Stimulated activated CD8-positive, alpha-beta memory T cell treated with anti-CD3 and anti-CD28 coated beads, Interleukin-2, amount 100 ng/mL, for 1 hour (primary cell): ENCODE data around the gene PVALB.
"Not testable (repeated sequence)": the region's sequence is repeated elsewhere in the genome, so short reads cannot be mapped to it uniquely, and the experiment has no call there.

ENCODE experiments used
- DNase-seq, 2 donors: peaks; one replicate each; pipeline ENCODE4 v3.0.0-alpha.2; 2020; ENCODE audit warnings: low read depth in 2 of 2

Gene PVALB

DNA sequence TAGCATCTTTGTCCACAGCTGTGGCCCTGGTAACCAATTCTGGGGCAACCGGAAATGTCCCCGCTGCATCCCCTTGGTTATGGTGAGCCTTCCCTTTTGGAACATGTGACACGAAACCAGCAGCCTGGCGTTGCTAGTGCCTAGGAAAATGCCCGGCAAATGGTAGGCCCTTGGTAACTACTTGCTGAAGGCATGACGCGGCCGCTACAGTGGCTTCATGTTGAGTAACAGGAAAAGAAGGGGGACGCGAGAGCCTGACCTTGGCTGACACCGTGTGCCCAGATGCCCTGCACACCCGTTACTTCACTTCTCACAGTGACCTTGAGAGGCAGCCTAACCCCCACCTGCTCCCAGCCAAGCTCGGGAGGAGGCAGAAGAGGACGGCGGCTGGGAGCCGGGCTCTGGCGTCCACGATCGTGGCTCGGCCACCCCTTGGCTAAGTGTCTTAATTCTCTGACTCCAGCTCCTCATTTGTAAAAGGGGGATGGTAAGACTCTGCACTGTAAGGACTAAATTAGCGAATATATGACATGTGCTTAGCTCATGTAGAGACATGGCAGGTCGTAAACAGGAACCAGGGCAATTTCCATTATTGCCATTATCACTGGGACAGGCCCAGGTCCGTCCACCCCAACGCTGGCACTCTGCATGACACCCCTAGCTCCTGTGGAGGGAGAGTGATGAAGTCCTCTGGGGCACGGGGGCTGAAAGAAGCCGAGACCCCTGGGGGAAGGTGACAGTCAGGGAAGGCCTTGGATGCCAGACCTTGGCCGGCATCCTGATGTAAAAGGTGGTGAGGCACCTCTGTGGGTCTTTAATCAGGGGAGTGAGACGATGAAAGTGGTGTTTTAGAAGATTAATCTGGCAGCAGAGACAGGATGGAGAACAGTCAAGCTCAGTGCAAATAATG, 59.8 kb downstream of the PVALB start:
- DNase-seq, result no peak

DNA sequence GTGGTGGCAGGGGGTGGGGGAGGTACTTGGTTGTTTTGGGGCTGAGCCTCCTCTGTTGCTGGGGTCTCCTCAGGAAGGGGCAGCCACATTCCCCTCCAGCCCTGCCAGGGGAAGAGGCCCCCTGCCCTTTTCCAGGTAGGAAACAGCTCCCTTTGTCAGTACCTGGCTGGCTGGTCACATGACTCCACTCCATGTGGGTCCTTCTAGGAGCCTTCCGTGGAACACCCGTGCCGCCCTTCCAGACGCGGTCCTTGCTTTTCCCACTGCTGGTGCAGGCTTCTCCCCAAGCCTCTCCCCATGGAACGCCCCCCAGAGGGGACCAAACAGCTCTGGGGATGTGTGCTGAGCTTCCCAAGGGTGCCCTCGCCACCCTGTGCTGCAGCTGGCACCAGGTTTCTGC, 60.8 kb downstream of the PVALB start:
- no peak for DNase-seq

DNA sequence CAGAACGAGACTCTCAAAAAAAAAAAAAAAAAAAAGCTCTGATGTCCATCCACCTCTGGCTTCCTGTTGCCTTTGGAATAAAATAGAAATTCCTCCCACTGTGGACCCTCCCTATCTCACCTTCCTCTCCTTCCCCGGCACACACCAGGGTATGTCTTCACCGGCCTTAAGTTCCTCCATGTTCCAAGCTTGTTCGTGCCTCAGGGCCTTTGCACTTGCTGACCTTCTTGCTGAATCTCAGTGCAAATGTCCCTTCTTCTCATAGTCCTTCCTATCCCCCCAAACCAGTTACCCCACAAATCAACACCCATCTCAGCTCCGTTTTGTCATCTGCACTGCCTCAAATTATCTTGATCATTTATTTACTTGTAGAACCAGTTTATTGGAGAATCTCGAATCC, 61.5 kb downstream of the PVALB start:
- no peak for DNase-seq

DNA sequence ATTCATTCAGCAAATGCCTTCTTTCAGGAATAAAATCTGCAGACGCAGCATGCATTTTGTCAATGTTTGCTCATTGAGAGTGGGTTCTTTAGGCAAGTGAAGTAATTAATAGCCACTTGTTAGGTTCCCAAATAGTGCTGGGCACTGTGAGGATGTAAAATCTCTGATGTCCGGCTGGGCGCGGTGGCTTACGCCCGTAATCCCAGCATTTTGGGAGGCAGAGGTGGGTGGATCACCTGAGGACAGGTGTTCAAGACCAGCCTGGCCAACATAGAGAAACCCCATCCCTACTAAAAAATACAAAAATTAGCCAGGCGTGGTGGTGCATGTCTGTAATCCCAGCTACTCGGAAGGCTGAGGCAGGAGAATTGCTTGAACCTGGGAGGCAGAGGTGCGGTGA, 62.0 kb downstream of the PVALB start:
- DNase-seq, result not testable (repeated sequence)

DNA sequence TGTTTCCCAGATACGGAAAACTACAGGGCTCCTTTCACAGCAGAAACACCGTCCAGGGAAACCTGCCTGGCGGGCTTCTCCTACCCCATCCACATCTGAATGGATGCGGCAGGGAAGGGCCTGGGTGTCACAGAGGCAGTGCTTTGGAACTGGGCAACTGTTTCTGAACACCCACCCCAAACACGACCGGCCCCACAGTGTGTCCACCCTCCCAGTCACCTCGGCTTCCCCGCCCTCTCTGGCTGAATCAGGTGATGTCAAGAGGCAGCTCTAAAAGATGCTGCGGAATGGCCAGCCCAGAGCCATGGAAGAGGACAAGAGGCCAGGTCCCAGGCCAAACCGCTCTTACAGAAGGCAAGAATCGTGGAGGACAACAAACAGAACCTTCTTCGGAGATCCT, 62.9 kb downstream of the PVALB start:
- no peak for DNase-seq

DNA sequence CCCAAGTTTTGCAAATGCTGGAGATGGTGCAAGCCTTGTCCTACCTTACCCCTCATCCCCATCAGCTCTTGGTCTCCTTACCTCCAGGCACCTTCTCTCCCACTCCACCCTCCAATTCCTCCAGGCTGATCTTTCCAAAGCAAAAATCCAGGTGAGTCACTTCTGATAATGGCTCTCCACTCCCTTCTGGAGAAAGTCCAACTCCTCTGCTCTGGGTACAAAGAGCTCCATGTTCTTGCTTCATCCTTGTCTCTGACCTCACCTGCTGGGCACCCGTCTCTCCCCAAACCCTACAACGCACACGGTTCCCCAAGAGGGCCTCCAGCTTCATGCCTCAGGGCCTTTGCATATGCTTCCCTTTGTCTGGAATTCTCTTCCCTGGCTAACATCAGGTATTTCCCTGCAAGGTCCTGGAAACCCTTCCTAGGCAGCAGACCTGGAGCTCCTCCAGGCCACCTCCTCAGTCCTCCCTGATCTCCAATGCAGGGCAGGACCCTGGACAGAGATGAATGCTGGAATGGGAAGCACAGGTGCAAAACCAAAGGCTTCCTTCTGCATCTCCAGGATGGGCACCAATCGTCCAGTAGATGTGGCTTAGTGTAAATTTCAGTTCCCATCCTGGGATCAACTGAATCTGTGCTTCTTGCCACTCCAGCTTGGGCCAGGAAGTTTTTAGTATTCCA, 63.6 kb downstream of the PVALB start:
- no peak for DNase-seq
